Measurements from ENCODE around the gene BTBD2. TPM values are rescaled to one million over a fixed set of nuclear protein-coding genes. Genes with fewer than 3 reads are reported as not detected.

The BTBD2 gene
- total and polyA plus RNA-seq, 2 of the 13 experiments (the other 11 are each of a cell fraction or from before 2014, with no cell fraction given), result 28.1 to 45.3 TPM

DNA sequence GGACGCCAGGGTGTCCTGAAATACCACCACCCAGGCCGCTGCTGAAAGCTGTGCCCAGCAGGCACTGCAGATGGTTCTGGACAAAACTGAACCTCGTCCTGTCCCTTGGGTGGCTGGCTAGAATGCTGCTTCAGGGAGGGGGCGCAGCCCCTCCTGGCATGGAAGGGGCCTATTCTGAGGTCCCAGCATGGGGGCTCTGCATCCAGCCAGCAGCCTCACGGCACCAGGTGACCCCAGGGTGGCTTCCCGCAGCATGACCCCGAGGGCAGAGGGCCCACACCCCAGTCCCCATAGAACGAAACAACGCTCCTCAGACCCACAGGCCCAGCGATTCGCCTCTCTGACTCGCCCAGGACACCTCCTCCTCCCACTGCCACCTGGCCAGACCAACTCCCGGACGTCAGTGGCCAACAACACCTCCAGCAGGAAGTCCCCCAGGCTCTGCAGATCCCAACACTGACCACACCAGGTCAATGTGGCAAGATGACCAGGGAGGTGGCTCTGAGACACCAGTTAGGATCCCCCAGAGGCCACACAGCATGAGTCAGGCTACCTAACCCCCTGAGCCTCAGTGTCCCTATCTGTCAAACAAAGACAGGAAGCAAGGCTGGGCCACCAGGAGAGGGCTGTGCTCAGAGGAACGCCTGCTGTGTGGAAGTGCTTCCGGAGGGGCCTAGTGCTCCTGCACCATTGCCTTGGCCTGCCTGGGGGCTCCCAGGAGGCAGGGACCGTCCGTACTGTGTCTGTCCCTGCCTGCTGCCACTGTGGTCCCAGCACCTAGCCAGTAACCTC, 29.4 kb upstream of the BTBD2 start:
- Histone ChIP-seq H3K9me3 (ENCODE audit: low read length) (no peaks in the 10 kb centered on the region), H3K9ac (ENCODE audit: insufficient read depth, low read depth, low read length) (no peak overlapping the region), H3K27me3 (ENCODE audit: control insufficient read depth in 1 of 2, insufficient read depth in 2 of 2, low read length in 2 of 2) (no peaks in the 10 kb centered on the region), H3K4me2 (ENCODE audit: low read depth, low read length) (no peak overlapping the region), H4K20me1 (ENCODE audit: insufficient read depth, low read length) (peaks cover 41% of the 10 kb centered on the region), H3K4me3 (replicated peaks in 1 of 3; ENCODE audit: insufficient read depth in 1 of 3, low read depth in 2 of 3, low read length in 3 of 3) (no peak overlapping the region), H3K4me1 (ENCODE audit: insufficient read depth, low read length) (peaks cover 32% of the 10 kb centered on the region), H3K79me2 (ENCODE audit: insufficient read depth, low read length) (peaks cover 27% of the 10 kb centered on the region), H3K27ac (ENCODE audit: extremely low read length, insufficient read depth, low read length) (no peak overlapping the region), H3K36me3 (replicated peaks in 1 of 2; ENCODE audit: control insufficient read depth in 1 of 2, insufficient read depth in 2 of 2, low read length in 2 of 2) (peaks cover 21 to 47% of the 10 kb centered on the region in 2 experiments), H2AFZ (ENCODE audit: low read length) (no peak overlapping the region)
- ATAC-seq, result no peak
- BruUV-seq (replicated peaks), result no TSS peak
- in situ Hi-C loops (cut with HindIII; ENCODE audit: extremely low pct_ligation_motif_present, low pct_unique_long_range_greater_than_20kb), result no loop called here
- TF ChIP-seq ZFP36 (IDR thresholded peaks at IDR 0.05; ENCODE audit: borderline replicate concordance, low read depth, low read length, partially characterized antibody) (no peak), RBFOX2 (IDR thresholded peaks at IDR 0.05; ENCODE audit: low read depth, low read length) (no peak; the same call in 1 of the 2 replicates), HDAC6 (IDR thresholded peaks at IDR 0.05; ENCODE audit: low read depth, low read length) (no peak), ZFP62 (CRISPR knock-in tag; IDR thresholded peaks at IDR 0.05) (no peak), ZNF7 (CRISPR knock-in tag; IDR thresholded peaks at IDR 0.05) (no peak), POLR2G (IDR thresholded peaks at IDR 0.05; ENCODE audit: low read depth, low read length) (peak; percentile 3; the same call in 1 of the 2 replicates), MTA3 (CRISPR knock-in tag; IDR thresholded peaks at IDR 0.05) (no peak), MIER3 (CRISPR knock-in tag; IDR thresholded peaks at IDR 0.05; ENCODE audit: borderline replicate concordance) (no peak), ZNF556 (CRISPR knock-in tag; IDR thresholded peaks at IDR 0.05; ENCODE audit: borderline replicate concordance) (no peak), AGO2 (optimal IDR thresholded peaks at IDR 0.05; ENCODE audit: low read depth, low read length) (peak; percentile 40)
- TF ChIP-seq, protein P1, sequence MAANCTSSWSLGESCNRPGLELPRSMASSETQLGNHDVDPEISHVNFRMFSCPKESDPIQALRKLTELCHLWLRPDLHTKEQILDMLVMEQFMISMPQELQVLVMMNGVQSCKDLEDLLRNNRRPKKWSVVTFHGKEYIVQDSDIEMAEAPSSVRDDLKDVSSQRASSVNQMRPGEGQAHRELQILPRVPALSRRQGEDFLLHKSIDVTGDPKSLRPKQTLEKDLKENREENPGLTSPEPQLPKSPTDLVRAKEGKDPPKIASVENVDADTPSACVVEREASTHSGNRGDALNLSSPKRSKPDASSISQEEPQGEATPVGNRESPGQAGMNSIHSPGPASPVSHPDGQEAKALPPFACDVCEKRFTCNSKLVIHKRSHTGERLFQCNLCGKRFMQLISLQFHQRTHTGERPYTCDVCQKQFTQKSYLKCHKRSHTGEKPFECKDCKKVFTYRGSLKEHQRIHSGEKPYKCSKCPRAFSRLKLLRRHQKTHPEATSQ (CRISPR knock-in tag; IDR thresholded peaks at IDR 0.05; ENCODE audit: borderline replicate concordance), result no peak
- TF ChIP-seq, protein P2, sequence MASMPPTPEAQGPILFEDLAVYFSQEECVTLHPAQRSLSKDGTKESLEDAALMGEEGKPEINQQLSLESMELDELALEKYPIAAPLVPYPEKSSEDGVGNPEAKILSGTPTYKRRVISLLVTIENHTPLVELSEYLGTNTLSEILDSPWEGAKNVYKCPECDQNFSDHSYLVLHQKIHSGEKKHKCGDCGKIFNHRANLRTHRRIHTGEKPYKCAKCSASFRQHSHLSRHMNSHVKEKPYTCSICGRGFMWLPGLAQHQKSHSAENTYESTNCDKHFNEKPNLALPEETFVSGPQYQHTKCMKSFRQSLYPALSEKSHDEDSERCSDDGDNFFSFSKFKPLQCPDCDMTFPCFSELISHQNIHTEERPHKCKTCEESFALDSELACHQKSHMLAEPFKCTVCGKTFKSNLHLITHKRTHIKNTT (CRISPR knock-in tag; IDR thresholded peaks at IDR 0.05), result no peak
- TF ChIP-seq, protein P3, sequence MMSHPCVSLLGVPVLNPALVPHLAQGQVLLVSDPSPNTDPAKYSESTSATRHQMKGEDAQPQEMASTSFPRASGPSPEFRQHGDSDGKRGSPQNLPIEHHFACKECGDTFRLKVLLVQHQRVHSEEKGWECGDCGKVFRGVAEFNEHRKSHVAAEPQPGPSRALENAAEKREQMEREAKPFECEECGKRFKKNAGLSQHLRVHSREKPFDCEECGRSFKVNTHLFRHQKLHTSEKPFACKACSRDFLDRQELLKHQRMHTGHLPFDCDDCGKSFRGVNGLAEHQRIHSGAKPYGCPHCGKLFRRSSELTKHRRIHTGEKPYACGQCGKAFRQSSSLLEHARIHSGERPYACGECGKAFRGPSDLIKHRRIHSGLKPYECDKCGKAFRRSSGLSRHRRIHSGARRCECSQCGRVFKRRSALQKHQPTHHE (CRISPR knock-in tag; IDR thresholded peaks at IDR 0.05; ENCODE audit: borderline replicate concordance), result no peak
- TF ChIP-seq, protein P4, sequence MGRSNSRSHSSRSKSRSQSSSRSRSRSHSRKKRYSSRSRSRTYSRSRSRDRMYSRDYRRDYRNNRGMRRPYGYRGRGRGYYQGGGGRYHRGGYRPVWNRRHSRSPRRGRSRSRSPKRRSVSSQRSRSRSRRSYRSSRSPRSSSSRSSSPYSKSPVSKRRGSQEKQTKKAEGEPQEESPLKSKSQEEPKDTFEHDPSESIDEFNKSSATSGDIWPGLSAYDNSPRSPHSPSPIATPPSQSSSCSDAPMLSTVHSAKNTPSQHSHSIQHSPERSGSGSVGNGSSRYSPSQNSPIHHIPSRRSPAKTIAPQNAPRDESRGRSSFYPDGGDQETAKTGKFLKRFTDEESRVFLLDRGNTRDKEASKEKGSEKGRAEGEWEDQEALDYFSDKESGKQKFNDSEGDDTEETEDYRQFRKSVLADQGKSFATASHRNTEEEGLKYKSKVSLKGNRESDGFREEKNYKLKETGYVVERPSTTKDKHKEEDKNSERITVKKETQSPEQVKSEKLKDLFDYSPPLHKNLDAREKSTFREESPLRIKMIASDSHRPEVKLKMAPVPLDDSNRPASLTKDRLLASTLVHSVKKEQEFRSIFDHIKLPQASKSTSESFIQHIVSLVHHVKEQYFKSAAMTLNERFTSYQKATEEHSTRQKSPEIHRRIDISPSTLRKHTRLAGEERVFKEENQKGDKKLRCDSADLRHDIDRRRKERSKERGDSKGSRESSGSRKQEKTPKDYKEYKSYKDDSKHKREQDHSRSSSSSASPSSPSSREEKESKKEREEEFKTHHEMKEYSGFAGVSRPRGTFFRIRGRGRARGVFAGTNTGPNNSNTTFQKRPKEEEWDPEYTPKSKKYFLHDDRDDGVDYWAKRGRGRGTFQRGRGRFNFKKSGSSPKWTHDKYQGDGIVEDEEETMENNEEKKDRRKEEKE (IDR thresholded peaks at IDR 0.05), result no peak
- DNase-seq (ENCODE audit: low spot score), result no peak
- CTCF ChIA-PET (ENCODE audit: low intra/inter-chr PET ratio, low total read pairs), result no interaction called here
- POLR2A ChIA-PET, result no interaction called here
- intact Hi-C loops (cut with micrococcal nuclease; ENCODE audit: unreplicated experiment), result no loop called here
- 98% methylated on average over 9 of the region's 18 CpGs for WGBS (ENCODE audit: low lambda C conversion rate)
- no peak for FAIRE-seq

All from HepG2 (cell line).